LNCAP (cell line): ENCODE data around the gene IQCK.

Experiments used
- CTCF ChIP-seq: fragments of 450-650 bp; IDR thresholded peaks from 2 replicates; pipeline ENCODE4 v1.5.1; 2017; ENCODE audit warnings: mild to moderate bottlenecking

Gene IQCK

GRCh38 chr16:19817875-19818274, 99.8 kb downstream of the IQCK start:
- TF ChIP-seq CTCF = no peak

GRCh38 chr16:19822533-19822932, 104.5 kb downstream of the IQCK start:
- TF ChIP-seq CTCF = no peak

GRCh38 chr16:19823322-19823721, 105.3 kb downstream of the IQCK start:
- no peak for TF ChIP-seq CTCF

- TF ChIP-seq CTCF = no peak
Observed at GRCh38 chr16:19824216-19824615, 106.1 kb downstream of the IQCK start.

GRCh38 chr16:19829844-19830692, 112.0 kb downstream of the IQCK start:
- no peak for TF ChIP-seq CTCF

- TF ChIP-seq CTCF = no peak
Observed at GRCh38 chr16:19830902-19831560, 113.0 kb downstream of the IQCK start.

GRCh38 chr16:19831678-19832077, 113.6 kb downstream of the IQCK start:
- TF ChIP-seq CTCF = no peak
